ENCODE measurements around the gene APOL4.
"Not testable (repeated sequence)": the region's sequence is repeated elsewhere in the genome, so short reads cannot be mapped to it uniquely, and the experiment has no call there.

Gene APOL4

DNA sequence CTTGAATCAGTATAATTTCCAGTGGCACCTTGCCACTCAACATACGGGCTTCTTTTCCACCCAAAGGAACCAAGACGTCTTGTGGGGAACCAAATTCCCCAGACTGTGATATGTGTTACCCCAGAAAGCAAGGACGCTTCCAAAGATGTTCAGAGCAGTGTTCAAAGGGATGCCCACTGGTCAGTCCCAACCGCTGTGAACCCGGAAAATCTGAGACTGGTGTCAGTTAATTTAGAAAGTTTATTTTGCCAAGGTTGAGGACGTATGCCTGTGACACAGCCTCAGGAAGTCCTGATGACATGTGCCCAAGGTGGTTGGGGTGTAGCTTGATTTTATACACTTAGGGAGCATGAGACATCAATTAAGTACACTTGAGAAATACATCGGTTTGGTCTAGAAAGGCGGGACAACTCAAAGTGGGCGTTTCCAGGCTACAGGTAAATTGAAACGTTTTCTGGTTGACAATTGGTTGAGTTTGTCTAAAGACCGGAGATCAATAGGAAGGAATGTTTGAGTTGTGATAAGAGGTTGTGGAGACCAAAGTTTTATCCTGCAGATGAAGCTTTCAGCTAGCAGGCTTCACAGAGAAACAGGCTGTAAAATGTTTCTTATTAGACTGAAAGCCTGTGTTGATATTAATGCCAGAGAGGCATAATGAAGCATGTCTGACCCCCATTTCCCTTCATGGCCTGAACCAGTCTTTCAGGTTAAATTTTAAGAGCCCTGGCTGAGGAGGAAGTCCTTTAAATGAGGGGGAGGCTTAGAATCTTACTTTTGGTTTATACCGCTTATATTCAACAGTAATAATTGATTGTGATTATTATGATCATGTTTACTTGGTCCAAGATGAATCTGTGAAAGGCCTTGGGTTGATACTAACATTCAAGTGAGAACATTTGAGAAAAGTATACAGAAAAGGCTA, 47.8 kb downstream of the APOL4 start:
- DNase-seq (ENCODE audit: low read depth), result no peak

DNA sequence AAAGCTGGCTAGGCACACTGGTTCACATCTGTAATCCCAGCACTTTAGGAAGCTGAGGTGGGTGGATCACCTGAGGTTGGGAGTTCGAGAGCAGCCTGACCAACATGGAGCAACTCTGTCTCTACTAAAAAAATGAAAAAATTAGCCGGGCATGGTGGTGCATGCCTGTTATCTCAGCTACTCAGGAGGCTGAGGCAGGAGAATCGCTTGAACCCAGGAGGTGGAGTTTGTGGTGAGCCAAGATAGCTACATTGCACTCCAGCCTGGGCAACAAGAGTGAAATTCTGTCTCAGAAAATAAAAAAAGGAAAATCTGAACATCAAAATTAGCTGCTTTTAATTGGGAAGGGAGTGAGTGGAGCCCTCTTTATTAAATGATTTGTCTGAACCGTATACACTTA, 48.8 kb downstream of the APOL4 start:
- DNase-seq (ENCODE audit: low read depth), result not testable (repeated sequence)

GRCh38 chr22:36152088-36152487, 49.5 kb downstream of the APOL4 start:
- no peak for DNase-seq (ENCODE audit: low read depth)

- no peak for DNase-seq (ENCODE audit: low read depth)
These were observed 50.5 kb downstream of the APOL4 start for GRCh38 chr22:36151006-36151595.

- DNase-seq (ENCODE audit: low read depth), result no peak
These were observed 52.2 kb downstream of the APOL4 start for GRCh38 chr22:36149441-36149840.

DNA sequence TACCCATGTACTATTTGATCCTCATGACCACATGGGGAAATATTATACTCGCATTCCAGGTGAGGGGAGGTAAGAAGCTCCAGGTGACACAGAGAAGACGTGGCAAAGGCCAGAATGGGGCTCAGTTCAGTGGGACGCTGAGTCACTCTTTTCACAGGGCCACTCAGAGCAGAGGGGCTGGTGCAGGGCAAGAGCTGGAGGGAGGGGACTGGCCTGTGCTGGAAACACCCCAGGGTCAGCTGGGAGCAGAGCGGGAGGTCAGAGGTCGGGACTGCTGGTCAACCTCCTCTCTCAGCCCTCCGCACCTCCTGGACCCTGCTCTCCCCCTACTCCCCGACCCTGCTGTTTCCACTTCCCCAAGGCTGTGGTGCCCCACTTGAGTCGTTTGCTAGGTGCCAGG, 53.2 kb downstream of the APOL4 start:
- DNase-seq (ENCODE audit: low read depth), result no peak

- no peak for DNase-seq (ENCODE audit: low read depth)
These were observed 54.3 kb downstream of the APOL4 start for GRCh38 chr22:36147196-36147791.

DNA sequence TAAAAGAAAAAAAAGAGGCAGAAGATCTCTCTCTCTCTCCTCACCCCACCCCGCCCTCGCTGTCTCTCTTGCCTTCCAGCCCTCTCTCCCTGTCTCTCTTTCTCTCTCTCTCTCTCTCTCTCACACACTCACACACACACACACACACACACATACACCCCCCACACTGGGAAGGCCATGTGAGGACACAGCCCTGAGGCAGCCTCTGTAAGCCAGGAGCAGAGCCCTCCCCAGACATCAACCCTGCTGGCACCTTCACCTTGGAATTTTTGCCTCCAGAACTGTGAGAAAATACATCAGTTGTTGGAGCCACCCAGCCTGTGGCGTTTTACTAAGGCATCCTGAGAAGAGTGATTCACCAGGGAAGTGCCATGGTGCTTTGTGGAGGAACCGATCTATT, 55.7 kb downstream of the APOL4 start:
- DNase-seq (ENCODE audit: low read depth), result no peak

- DNase-seq (ENCODE audit: low read depth), result no peak
These were observed 56.6 kb downstream of the APOL4 start for GRCh38 chr22:36144886-36145541.

- DNase-seq (ENCODE audit: low read depth), result no peak
These were observed 57.7 kb downstream of the APOL4 start for GRCh38 chr22:36143956-36144355.

DNA sequence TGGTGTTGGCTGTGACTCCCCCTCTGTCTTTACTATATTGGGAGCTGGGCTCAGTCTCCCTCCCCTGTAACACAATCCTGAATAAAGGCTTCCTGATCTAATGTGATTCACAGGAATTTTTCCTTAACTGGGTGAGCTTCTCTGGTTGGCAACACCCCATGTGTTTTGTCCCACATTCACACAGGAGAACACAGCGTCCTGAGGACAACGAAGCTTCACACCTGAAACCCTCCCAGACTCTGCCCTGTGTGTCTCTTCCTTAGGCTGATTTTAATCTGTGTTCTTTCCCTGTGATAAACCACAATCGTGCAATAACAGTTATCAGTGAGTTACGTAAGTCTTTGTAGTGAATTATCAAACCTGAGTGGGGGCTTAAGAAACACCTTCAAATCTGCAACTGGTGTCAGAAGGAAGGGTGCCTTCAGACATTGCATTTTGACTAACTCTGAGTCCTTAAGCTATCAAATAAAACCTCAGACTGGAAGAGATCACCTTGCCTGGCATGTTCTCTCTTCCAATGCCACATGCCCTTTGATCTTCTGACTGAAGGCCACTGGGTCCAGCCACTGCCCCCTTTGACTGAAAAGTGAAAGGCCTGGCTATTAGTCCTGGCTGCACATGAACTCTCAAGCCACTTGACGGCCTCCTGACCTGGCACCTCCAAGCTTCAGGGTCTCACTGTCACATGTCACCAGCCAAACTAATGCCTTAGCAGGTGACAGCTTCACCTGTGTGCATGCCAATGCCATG, 58.4 kb downstream of the APOL4 start:
- DNase-seq (ENCODE audit: low read depth), result no peak

DNA sequence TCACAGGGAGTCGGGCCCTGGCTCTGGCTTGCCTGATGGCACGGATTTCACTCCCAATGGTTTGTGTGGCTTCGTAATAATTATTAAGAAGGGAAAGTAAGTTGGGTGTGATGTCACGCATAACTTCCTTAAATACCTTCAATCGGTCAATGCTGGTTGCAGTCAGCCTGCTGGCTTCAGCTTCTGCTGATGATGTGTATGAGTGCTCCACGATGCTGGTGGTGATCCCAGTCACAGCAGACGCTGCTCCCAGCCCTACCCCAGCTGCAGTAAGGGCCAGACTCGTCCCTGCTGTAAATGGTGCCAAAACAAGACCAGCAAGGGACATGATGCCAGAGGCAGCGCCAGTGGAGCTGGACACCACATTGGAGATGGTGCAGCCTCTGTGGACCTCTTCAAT, 60.1 kb downstream of the APOL4 start:
- DNase-seq (ENCODE audit: low read depth), result no peak

Measured in stimulated activated CD8-positive, alpha-beta memory T cell treated with anti-CD3 and anti-CD28 coated beads, Interleukin-15, amount 100 ng/mL, for 24 hours (primary cell).